Activated CD8-positive, alpha-beta T cell treated with anti-CD3 and anti-CD28 coated beads, Interleukin-2, amount 10 ng/mL, durations not matched to agents 7 days and 5 days (primary cell): ENCODE results near the gene MICA. TPM values are rescaled to one million over a fixed set of nuclear protein-coding genes. Genes with fewer than 3 reads are reported as not detected.

Source experiments
- ATAC-seq: fragments of 150-1000 bp; cut with Tn5 transposase; one replicate; pipeline ENCODE4 v1.10.0; 2021; ENCODE audit warnings: moderate library complexity
- CTCF ChIA-PET: fragments of 350-600 bp; sonication (Branson Sonifier 250); formaldehyde crosslinking; loops from one replicate; lab custom pipeline; 2021; ENCODE audit warnings: antibody characterized with exemption; lab: Charles Lee
- POLR2A ChIA-PET: fragments of 350-600 bp; sonication (Branson Sonifier 250); formaldehyde crosslinking; loops from one replicate; lab custom pipeline; 2021; ENCODE audit warnings: antibody characterized with exemption; lab: Charles Lee
- DNase-seq: peaks from one replicate; pipeline ENCODE4 v3.0.0-alpha.2; 2020
- H3K27ac Mint-ChIP-seq: one replicate; pipeline ENCODE4 v1.8.0; 2021; ENCODE audit warnings: mild to moderate bottlenecking, mixed read lengths
- H3K27me3 Mint-ChIP-seq: one replicate; pipeline ENCODE4 v1.8.0; 2021; ENCODE audit warnings: low read depth, mixed read lengths
- H3K36me3 Mint-ChIP-seq: one replicate; pipeline ENCODE4 v1.8.0; 2021; ENCODE audit warnings: low read depth, mixed read lengths
- H3K4me1 Mint-ChIP-seq: one replicate; pipeline ENCODE4 v1.8.0; 2021; ENCODE audit warnings: low read depth, mixed read lengths
- H3K4me3 Mint-ChIP-seq: one replicate; pipeline ENCODE4 v1.8.0; 2021; ENCODE audit warnings: mild to moderate bottlenecking, mixed read lengths
- H3K9me3 Mint-ChIP-seq: one replicate; pipeline ENCODE4 v1.8.0; 2022; ENCODE audit warnings: mixed read lengths; ENCODE audit not compliant: insufficient read depth
- total RNA-seq, 2 experiments: library from RNA; stranded (reverse); gene quantifications; one replicate each; pipeline ENCODE4 v1.2.3, GENCODE V29; 2021

Gene MICA
- total RNA-seq: 1 to 10 TPM; 8.7 to 9.0 TPM

GRCh38 chr6:31403283-31404060, at the start of gene MICA:
TSS of gene MICA (plus strand) at chr6:31403595. CDS start at chr6:31403633, 38 bp downstream.
- CTCF ChIA-PET: interaction anchor here (1.3 to 7.9 kb wide), 3 partner anchors 37 to 45 kb away, joined by 3 to 93 read pairs (median 5); no protein-coding TSS in a partner anchor
- ATAC-seq (peak; percentile 65), DNase-seq (peak; percentile 77)
- no peaks in the 10 kb centered on the region for H3K27me3 Mint-ChIP-seq
- H3K9me3 Mint-ChIP-seq: no peaks in the 10 kb centered on the region
- H3K4me3 Mint-ChIP-seq: peak within 1 kb of the TSS; percentile 81
- peak within 1 kb of the TSS; percentile 64 for H3K27ac Mint-ChIP-seq
- H3K36me3 Mint-ChIP-seq: peaks cover 20% of the 10 kb centered on the region
- peaks cover 58% of the 10 kb centered on the region for H3K4me1 Mint-ChIP-seq
- POLR2A ChIA-PET: interaction anchor here (0.6 to 1.9 kb wide), 6 partner anchors 50 to 206 kb away, joined by 3 to 7 read pairs (median 3); no protein-coding TSS in a partner anchor

- no peaks in the 10 kb centered on the region for H3K9me3 Mint-ChIP-seq
- ATAC-seq: no peak
- H3K27ac Mint-ChIP-seq: peak overlapping the region; percentile 73
- ChIA-PET CTCF (interaction anchor here (0.6 kb wide), 1 partner anchor 88 kb away, joined by 3 read pairs; no protein-coding TSS in a partner anchor), POLR2A (interaction anchor here (1.2 to 4.9 kb wide), 7 partner anchors 9 to 158 kb away, joined by 4 to 105 read pairs (median 6); no protein-coding TSS in a partner anchor)
- H3K36me3 Mint-ChIP-seq: peaks cover 50% of the 10 kb centered on the region
- peak overlapping the region; percentile 92 for H3K4me3 Mint-ChIP-seq
- no peak for DNase-seq
- H3K27me3 Mint-ChIP-seq: peaks cover 5% of the 10 kb centered on the region
- H3K4me1 Mint-ChIP-seq: peaks cover 60% of the 10 kb centered on the region
These were observed 49.1 kb upstream of the MICA start for GRCh38 chr6:31354158-31354863.

- CTCF ChIA-PET: no interaction called here
- Mint-ChIP-seq H3K27ac (peak overlapping the region; percentile 78), H3K9me3 (no peaks in the 10 kb centered on the region), H3K36me3 (peaks cover 50% of the 10 kb centered on the region), H3K27me3 (peaks cover 5% of the 10 kb centered on the region), H3K4me1 (peaks cover 64% of the 10 kb centered on the region), H3K4me3 (peak overlapping the region; percentile 92)
- ATAC-seq (no peak), DNase-seq (no peak)
- POLR2A ChIA-PET: interaction anchor here (1.9 to 4.9 kb wide), 4 partner anchors 12 to 158 kb away, joined by 4 to 105 read pairs (median 28); no protein-coding TSS in a partner anchor
These were observed 48.4 kb upstream of the MICA start for GRCh38 chr6:31354864-31355582.

- H3K4me3 Mint-ChIP-seq: peak overlapping the region; percentile 92
- H3K4me1 Mint-ChIP-seq: peaks cover 64% of the 10 kb centered on the region
- peak overlapping the region; percentile 78 for H3K27ac Mint-ChIP-seq
- ATAC-seq (no peak), DNase-seq (no peak)
- peaks cover 3% of the 10 kb centered on the region for H3K9me3 Mint-ChIP-seq
- H3K27me3 Mint-ChIP-seq: peaks cover under 1% of the 10 kb centered on the region
- POLR2A ChIA-PET: interaction anchor here (0.6 to 4.9 kb wide), 5 partner anchors 11 to 159 kb away, joined by 3 to 105 read pairs (median 24); no protein-coding TSS in a partner anchor
- peaks cover 53% of the 10 kb centered on the region for H3K36me3 Mint-ChIP-seq
- CTCF ChIA-PET: no interaction called here
These were observed 47.8 kb upstream of the MICA start for GRCh38 chr6:31355583-31355948.

- peak; percentile 17 for ATAC-seq
- ChIA-PET POLR2A (interaction anchor here (0.6 to 4.9 kb wide), 3 partner anchors 23 to 87 kb away, joined by 3 to 105 read pairs (median 3); no protein-coding TSS in a partner anchor), CTCF (no interaction called here)
- peak overlapping the region; percentile 99 for H3K27ac Mint-ChIP-seq
- peaks cover 56% of the 10 kb centered on the region for H3K36me3 Mint-ChIP-seq
- H3K4me3 Mint-ChIP-seq: peak overlapping the region; percentile 92
- H3K27me3 Mint-ChIP-seq: peaks cover 7% of the 10 kb centered on the region
- DNase-seq: peak; percentile 60
- peaks cover 62% of the 10 kb centered on the region for H3K4me1 Mint-ChIP-seq
- H3K9me3 Mint-ChIP-seq: peaks cover 3% of the 10 kb centered on the region
These were observed 47.0 kb upstream of the MICA start for GRCh38 chr6:31356216-31356945.

- Mint-ChIP-seq H3K36me3 (peaks cover 57% of the 10 kb centered on the region), H3K27ac (peak within 1 kb of the TSS; percentile 99)
- CTCF ChIA-PET: interaction anchor here (1.8 to 2.1 kb wide), 2 partner anchors 10 to 160 kb away, joined by 4 to 17 read pairs; no protein-coding TSS in a partner anchor
These were observed 46.4 kb upstream of the MICA start, which contains the start of gene HLA-B for GRCh38 chr6:31356946-31357466. TSS of gene HLA-B (minus strand) at chr6:31357179. CDS start at chr6:31357158, 21 bp downstream.

GRCh38 chr6:31357886-31358285, 45.5 kb upstream of the MICA start:
- peak overlapping the region; percentile 99 for H3K27ac Mint-ChIP-seq
- ATAC-seq (no peak), DNase-seq (no peak)
- ChIA-PET CTCF (interaction anchor here (1.8 to 2.1 kb wide), 2 partner anchors 9 to 161 kb away, joined by 4 to 17 read pairs; no protein-coding TSS in a partner anchor), POLR2A (interaction anchor here (0.7 to 1.2 kb wide), 4 partner anchors 8 to 199 kb away, joined by 3 to 9 read pairs (median 6); no protein-coding TSS in a partner anchor)
- H3K4me1 Mint-ChIP-seq: peaks cover 48% of the 10 kb centered on the region
- H3K27me3 Mint-ChIP-seq: peaks cover 14% of the 10 kb centered on the region
- peaks cover 48% of the 10 kb centered on the region for H3K36me3 Mint-ChIP-seq
- peaks cover 3% of the 10 kb centered on the region for H3K9me3 Mint-ChIP-seq
- peak overlapping the region; percentile 92 for H3K4me3 Mint-ChIP-seq

More at GRCh38 chr6:31356946-31357466, 46.4 kb upstream of the MICA start, which contains the start of gene HLA-B:
- POLR2A ChIA-PET: interaction anchor here (0.7 to 1.2 kb wide), 4 partner anchors 9 to 198 kb away, joined by 3 to 9 read pairs (median 6); no protein-coding TSS in a partner anchor
- Mint-ChIP-seq H3K4me3 (peak within 1 kb of the TSS; percentile 92), H3K27me3 (peaks cover 10% of the 10 kb centered on the region), H3K9me3 (peaks cover 3% of the 10 kb centered on the region), H3K4me1 (peaks cover 57% of the 10 kb centered on the region)
- DNase-seq (peak; percentile 89), ATAC-seq (peak; percentile 77)

GRCh38 chr6:31358302-31358701, 45.1 kb upstream of the MICA start:
- ATAC-seq (no peak), DNase-seq (no peak)
- CTCF ChIA-PET: interaction anchor here (1.8 to 2.1 kb wide), 2 partner anchors 8 to 162 kb away, joined by 4 to 17 read pairs; no protein-coding TSS in a partner anchor
- Mint-ChIP-seq H3K4me1 (peaks cover 44% of the 10 kb centered on the region), H3K9me3 (peaks cover 3% of the 10 kb centered on the region), H3K27me3 (peaks cover 14% of the 10 kb centered on the region), H3K27ac (peak overlapping the region; percentile 99), H3K36me3 (peaks cover 44% of the 10 kb centered on the region), H3K4me3 (peak overlapping the region; percentile 92)
- POLR2A ChIA-PET: interaction anchor here (1.1 to 1.3 kb wide), 4 partner anchors 8 to 161 kb away, joined by 3 to 8 read pairs (median 4); no protein-coding TSS in a partner anchor

GRCh38 chr6:31359581-31359980, 43.8 kb upstream of the MICA start:
- Mint-ChIP-seq H3K27ac (no peak overlapping the region), H3K9me3 (peaks cover 3% of the 10 kb centered on the region), H3K4me1 (peaks cover 31% of the 10 kb centered on the region), H3K27me3 (peaks cover 21% of the 10 kb centered on the region), H3K36me3 (peaks cover 32% of the 10 kb centered on the region), H3K4me3 (no peak overlapping the region)
- no peak for ATAC-seq
- ChIA-PET POLR2A (interaction anchor here (1.1 to 1.3 kb wide), 3 partner anchors 87 to 163 kb away, joined by 3 to 5 read pairs (median 4); no protein-coding TSS in a partner anchor), CTCF (no interaction called here)
- DNase-seq: no peak

- H3K9me3 Mint-ChIP-seq: peaks cover 3% of the 10 kb centered on the region
- H3K4me1 Mint-ChIP-seq: peaks cover 29% of the 10 kb centered on the region
- ATAC-seq: no peak
- no peak overlapping the region for H3K27ac Mint-ChIP-seq
- ChIA-PET POLR2A (no interaction called here), CTCF (interaction anchor here (0.7 to 1.0 kb wide), 2 partner anchors 12 to 540 kb away, joined by 3 read pairs; no protein-coding TSS in a partner anchor)
- no peak overlapping the region for H3K4me3 Mint-ChIP-seq
- DNase-seq: no peak
- peaks cover 10% of the 10 kb centered on the region for H3K36me3 Mint-ChIP-seq
- peaks cover 39% of the 10 kb centered on the region for H3K27me3 Mint-ChIP-seq
These were observed 40.6 kb upstream of the MICA start for GRCh38 chr6:31362751-31363150.
